Daoy (cell line): ENCODE data around the gene GFOD2. TPM values are rescaled to one million over a fixed set of nuclear protein-coding genes. Genes with fewer than 3 reads are reported as not detected.

Source experiments
- DNase-seq: peaks from one replicate; pipeline ENCODE4 v3.0.0-alpha.2; 2015; ENCODE audit warnings: low read depth
- total RNA-seq: library from RNA; depleted of rRNA; stranded (reverse); fragments of >200 nt; shearing (Covaris generic); gene quantifications from 2 replicates; pipeline ENCODE4 v1.2.3, GENCODE V29; 2014

Gene GFOD2
- total RNA-seq, 1 experiment from 2014 or later = 18.8 TPM

DNA sequence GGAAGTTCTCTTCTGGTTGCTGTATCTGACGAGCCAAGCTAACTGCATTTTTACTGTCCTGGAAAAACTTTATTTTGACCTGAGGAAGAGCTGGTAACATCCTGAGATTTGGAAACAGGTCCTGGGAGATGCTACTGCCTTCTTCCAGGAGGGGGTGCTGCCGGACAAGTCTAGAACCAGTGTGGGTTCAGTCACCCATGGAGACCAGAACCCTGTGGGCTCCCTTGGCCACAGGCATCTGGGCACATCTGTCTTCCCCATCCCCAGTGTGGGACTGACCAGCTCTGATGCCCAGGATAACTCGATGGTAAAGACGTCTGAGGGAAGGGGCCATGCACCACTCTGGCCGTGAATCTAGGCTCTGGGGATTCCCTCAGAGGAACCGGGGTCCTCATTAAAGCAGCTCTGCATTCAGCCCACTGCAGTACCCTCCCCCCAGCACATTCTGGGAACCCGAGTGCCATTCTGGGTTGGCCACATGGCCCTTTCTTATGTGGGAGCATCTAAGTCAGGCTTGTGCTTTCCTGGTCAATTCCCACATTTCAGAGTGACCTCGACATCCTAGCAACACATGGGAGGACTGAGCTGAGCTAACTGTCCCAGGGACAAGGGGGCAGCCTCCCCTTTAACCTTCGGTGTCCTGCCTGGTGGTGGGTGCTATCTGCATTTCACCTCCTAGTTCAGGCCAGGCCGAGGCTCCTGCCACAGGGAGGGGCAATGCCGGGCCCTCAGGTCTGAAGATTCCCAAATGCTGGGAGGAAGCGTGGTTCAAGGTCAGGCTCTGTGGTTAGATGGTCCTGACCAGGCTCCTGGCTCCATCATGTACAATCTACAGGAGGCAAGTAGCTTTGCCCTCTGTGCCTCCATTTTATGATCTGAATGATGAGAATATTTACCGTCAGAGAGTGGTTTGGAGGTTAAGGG lies 46.1 kb downstream of the GFOD2 start:
- DNase-seq = peak; percentile 65

DNA sequence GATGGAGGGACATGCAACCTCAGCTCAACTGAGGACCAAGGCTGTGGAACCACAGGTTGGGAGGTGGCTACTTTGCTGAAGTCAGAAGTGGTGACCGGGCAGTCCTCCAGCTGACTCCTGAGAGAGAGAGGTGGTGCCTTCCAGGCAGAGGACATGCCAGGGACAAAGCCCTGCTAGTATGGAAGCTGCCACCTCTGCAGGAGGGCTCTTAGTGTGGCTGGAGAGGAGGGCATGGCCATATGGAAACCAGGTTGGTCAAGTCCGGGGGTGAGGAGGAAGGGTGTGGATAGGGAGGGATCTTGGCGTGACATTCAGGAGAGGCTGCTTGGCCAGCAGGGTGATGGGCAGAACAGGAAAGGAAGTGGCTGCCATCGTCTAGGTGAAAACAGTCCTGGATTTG lies 46.8 kb downstream of the GFOD2 start:
- no peak for DNase-seq

DNA sequence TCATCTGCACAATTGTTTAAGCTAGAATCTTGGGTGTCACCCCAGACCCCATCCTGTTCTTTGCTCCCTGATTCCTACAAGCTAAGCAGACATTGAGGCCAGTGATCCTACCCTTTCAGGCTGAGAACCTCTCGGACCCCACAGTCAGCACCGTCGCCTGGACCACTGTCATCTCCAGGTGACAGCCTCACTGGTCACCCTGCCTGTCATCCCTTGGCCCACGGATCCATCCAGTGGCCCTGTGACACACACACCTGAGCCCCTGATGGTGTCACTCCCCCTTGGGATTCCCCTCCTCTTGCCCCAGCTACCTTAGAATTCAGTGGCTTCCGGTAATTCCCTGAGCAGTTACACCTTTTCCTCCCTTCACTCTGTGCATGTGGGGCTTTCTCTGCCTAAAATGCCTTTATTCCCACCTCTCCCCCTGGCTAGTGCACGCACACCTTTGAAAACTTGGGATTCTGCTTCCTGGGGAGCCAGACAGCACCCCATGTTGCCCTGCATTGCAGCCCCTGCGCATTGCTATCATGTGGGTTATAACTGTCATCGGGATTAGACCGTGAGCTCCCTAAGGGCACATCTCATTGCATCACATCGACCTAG lies 49.5 kb downstream of the GFOD2 start:
- no peak for DNase-seq

DNA sequence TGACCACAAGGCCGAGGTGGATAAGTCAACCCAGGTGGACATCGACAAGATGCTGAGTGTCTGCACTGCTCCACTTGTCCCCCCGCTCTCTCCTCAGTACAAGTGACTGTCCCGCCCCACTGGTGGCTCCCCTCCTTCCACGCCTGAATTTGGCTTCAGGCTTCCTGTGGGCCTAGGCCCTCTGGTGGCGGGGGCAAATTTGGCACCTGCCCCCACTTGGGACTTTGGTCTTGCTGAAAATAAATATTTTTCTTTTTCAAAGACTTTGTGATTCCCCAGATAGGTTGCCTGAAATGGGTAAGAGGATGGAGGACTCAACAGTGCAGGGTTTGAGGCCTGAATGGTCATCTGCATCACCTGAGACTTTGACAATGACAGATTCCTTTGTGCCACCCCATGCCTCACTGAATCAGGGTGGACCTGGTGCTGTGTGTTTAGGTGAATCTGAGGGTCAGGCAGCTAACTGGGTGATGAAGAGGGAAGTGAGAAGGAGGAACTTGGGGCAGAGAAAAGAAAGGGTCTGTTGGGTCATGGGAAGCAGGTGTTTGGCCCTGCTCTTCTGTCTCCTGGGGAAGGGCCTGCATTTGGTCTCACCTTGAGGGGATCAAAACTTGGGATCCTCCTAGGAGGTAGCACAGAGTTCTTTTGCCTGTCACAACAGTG lies 50.5 kb downstream of the GFOD2 start:
- no peak for DNase-seq

DNA sequence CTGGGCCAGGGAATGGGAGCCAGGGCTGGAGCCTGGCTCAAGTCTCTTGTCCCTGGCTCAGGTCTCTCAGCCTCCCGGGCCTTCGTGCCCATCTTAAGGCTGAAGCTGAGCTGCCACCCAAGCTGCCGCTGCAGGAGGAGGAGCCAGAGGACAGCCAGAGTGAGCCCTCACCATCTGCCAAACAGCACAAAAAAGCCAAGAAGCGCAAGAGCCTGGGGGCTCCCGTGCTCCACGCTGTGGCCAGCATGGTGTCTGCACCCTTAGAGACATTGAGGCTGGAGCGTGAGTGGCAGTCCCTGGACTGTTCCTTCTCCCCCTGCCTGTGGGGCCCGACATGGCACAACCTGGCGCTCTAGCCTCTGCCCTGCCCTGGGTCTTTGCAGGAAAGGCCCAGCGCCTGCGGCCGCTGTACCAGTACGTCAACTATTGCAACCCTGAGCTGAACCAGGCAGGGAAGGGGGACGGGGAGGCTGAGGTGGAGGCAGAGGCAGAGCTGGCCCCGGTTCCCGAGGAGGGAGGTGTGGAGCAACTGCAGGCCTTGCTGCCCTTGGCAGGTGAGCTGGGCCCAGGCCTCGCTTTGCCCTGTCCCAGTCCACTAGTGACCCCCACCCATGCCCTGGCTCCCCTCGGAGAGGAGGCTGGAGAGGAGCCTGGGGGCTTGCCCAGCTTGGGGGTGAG lies 51.2 kb downstream of the GFOD2 start:
- DNase-seq = peak; percentile 84

DNA sequence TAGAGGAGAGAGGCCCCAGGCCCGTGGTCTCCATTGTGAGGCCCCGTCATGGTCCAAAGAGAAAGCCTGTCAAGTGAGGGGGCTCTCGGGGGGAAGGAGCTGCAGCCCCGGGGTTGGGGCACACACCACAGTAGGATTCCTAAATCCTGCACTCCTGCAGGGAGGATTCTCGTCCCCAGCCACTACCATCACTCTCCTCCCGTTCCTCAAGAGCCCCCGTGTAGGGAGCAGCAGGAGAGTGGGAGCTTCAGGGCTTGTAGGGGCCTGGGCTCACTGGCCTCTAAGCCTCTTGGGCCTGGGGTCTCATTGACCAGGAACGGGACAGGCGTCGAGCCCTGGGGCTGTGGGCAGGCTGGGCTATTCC lies 51.7 kb downstream of the GFOD2 start:
- DNase-seq = no peak

DNA sequence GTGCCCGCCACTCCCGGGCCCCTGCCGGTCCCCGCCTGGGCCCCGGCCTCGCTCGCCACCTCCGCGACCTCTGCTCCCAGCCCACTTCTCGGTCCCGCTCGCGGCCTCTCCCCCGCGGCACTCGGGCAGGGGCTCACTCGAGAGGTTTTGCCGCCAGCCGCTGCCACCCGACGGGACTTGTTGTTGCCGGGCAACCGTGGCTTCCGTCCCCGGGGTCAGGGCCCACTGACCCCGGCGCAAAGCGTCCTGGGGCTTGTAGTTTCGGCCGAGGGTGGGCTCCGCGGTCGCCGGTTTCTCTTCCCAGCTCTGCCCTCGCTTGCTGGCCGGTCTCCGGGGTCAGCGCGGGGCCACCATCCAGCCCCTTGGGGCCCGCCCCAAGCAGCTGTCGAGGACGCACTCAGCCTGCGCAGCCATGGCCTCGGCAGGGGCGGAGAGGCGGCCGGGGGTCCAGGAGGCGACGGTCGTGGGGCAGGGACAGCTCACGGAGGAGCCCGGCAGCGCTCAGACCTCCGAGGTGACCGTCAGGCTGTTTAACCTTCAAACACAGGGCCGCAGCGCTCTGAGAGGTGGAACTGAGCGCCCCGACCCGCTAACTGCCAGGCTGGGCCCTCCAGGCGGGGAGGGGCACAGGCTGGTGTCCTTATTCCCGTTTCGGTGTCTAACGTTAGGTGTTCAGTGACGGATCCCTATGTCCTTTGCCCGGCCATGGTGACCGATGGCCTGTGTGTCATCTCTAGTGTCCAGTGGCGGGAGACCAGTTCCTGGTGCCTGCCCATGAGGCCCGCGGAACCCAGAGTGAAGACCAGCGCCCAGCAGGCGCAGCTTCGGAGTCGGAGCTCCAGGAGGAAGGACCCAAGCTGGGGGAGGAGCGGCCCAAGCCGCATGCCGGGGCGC lies 52.3 kb downstream of the GFOD2 start, which contains the start of the genes C16orf86 and ENKD1:
Gene C16orf86 (plus strand): TSS at position 256 of the 894 bp plus-strand sequence. CDS start 157 bp downstream, at position 413.
Gene ENKD1 (minus strand): TSS at position 192 of the 894 bp plus-strand sequence. CDS start 308 bp downstream, outside the sequence.
- peak; percentile 77 for DNase-seq

DNA sequence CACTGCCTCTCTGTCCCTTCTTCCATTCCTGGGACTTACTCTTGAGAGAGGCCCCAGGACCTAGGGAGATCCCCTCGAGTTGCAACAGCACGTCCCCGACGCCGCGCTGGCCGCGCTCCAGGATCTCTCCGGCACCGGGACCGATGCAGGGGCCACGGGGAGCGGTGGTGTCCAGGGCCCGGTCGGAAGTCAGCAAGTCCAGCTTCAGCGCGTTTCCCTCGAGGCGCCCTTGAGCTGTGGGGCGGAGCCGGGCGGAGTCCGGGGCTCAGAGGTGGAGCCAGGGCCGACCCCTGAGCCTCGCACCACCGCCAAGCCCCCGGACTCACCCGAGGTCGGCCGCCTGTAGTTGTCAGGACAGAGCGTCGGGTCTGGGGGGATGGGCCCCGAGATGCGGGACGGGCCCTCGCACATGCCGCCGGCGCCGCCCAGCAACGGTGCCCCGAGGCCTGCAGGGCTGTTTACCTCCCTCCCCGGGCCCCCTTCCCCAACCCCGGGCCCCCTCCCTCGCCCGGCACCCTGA lies 53.0 kb downstream of the GFOD2 start:
- DNase-seq = no peak

DNA sequence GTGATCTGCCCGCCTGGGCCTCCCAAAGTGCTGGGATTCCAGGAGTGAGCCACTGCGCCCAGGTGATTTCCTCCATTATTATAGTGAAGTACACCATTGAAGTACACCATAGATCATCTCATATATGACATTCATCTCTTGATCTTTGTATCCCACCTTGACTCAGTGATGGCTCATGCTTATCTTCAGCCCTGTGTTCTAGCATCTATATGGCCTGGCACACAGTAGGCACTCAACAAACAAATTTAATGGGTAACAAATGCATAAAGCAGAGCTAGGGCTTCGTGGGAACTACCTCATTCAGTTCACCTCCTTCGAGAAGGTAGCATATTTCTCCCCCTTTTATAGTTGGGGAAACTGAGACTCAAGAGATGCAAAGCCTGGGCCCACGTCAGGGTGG lies 53.5 kb downstream of the GFOD2 start:
- no peak for DNase-seq

DNA sequence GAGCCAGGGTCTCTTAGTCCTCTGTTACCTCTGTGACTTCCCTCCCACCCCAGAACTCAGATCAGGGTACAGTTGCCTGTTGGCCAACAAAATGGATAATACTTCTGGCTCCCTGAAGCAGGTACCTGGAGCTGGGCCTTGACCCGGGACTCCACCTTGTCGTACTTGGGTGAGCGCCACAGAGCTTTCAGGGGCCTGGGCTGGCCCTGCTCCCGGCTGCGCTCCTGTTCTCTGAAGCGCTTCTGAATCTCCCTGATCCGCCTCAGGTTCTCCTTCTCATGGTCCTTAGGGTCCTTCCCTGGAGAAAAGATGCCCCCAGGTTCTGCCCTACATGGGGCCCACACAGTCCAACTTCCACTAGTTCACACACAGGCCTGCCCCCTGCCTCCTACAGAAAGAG lies 54.2 kb downstream of the GFOD2 start:
- no peak for DNase-seq

DNA sequence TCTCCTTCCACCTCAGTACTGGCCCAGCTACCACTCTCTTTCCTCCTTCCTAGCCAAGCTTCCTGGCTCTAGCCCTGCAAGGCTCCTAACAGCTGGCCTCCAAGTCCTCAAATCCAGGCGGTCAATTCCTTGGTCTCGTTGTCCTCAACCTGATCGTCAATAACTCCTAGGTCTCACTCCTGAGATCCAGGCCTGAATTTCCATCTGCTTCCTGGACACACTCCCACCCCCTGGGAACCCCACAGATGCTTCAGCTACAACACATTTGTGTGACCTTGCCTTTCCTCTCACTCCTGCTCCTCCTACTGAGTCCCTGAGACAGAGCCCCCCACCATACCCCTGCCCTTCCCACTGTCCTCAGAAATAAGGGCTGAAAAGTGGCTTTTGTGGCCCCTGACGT lies 54.9 kb downstream of the GFOD2 start:
- no peak for DNase-seq

DNA sequence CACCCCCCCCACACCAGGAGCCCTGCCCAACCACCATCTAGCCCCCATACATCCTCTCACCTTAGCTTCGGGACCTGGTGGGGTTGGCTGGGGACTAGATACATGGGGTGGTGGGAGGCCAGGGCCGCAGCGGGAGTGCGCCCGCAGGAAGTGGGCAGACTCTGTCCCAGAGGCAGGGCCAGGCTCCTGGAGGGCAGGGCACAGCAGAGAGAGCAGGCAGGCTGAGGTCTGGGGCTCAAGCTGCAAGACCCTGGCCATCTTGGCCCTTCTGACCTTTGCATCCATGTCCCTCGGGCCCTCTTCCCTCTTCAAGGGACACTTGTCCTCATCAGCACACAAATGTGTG lies 55.3 kb downstream of the GFOD2 start:
- no peak for DNase-seq

DNA sequence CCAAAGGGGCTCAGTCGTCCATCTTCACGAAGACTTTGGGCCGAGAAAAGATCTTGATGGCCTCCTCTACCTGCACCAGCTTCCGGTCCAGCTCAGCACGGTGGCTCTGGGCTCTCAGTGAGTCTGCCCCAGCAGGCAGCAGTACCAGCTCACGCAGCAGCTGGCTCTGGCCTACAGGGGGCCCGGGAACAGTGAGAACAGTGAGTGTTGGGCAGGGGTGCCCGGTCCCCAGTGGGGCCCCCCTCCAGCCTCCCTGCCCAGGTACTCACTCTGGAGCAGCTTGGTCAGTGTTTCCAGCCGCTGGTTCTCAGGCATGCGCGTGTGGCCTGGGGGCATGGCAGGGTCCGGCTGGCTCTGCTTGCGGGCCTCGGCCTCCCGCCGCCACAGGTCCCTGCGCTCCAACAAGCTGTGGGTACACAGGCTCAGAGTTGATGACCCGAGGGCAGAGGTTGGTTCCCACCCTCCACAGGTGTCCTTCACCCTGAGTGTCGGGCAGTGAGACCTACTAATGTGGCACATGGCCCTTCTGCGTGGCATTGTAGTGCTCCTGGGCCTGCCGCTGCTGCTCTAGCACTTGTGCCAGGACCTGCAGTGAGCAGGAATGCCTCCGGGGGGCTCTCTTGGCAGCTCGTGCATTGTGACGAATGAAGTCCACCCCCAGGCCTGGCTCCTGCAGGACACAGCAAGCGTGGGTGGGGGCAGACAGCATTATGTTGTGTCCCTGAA lies 55.8 kb downstream of the GFOD2 start:
- DNase-seq = no peak

DNA sequence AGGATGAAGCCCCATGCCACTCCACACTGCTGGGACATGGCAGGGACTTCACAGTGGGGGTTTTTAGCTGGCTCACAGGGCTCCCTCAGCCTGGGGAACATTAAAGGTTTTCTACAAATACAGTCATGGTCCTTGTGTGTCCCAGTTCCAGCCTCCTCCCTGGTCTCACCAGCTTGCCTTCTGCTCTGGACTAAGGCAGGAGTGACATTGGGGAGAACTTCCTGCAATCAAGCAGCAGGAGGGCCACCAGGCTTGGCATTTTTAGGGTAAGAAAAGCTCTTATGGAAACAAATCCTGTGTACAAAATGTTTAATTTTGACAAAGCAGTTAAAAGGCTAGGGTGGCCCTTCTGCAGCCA lies 56.5 kb downstream of the GFOD2 start:
- DNase-seq = no peak

DNA sequence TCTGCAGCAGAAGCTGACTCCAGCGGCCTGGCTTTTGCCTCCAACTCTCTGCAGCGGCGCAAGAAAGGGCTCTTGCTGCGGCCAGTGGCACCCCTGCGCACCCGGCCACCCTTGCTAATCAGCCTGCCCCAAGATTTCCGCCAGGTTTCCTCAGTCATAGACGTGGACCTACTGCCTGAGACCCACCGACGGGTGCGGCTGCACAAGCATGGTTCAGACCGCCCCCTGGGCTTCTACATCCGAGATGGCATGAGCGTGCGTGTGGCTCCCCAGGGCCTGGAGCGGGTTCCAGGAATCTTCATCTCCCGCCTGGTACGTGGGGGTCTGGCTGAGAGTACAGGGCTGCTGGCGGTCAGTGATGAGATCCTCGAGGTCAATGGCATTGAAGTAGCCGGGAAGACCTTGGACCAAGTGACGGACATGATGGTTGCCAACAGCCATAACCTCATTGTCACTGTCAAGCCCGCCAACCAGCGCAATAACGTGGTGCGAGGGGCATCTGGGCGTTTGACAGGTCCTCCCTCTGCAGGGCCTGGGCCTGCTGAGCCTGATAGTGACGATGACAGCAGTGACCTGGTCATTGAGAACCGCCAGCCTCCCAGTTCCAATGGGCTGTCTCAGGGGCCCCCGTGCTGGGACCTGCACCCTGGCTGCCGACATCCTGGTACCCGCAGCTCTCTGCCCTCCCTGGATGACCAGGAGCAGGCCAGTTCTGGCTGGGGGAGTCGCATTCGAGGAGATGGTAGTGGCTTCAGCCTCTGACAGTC lies 57.0 kb downstream of the GFOD2 start:
- no peak for DNase-seq

DNA sequence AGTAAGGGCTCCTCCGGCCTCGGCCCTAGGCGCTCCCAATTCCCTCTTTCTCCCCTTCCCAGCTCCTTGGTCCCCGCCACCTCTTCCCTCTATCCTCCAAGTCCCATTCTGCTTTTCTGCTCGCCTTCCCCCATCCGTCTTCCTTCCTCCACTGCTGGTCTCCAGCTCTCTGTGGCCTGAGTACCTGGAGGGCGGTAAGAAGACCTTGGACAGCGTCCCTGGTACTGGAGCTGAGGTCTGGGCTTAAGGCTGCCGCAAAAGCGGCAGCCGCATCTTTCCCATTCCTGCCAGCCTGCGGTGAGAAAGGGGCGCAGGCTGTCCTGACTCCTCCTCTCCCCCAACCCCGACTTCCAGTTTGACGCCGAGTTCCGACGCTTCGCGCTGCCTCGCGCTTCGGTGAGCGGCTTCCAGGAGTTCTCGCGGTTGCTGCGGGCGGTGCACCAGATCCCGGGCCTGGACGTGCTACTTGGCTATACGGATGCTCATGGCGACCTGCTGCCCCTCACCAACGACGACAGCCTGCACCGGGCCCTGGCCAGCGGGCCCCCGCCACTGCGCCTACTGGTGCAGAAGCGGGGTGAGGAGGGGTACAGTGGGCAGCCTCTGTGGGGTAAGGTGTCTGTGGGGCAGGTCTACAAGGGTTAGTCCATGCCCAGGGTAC lies 57.9 kb downstream of the GFOD2 start:
- DNase-seq = peak; percentile 40

DNA sequence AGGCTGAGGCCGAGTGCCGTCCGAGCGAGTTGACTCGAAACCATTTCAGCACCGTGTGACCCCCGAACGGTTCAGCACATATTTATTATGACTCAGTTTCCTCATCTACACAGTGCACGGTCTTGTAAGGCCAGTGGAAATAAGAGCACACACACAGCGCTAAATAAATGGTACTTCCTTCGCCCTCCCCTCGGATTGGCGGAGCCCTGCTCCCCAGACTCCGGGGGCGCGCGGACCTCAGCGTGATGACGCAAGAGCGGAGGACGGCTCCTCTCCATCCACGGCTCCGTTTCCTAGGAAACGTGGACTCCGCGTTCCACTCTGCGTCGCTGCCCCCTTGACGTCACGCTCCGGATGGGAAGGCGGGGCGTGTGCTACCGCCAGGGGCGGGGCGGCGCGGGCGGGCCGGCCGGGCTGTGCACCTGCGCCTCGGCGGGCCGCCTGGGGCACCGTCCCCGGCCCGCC lies 58.5 kb downstream of the GFOD2 start, which contains the start of gene PARD6A:
Gene PARD6A (plus strand): TSS at position 397 of the 465 bp plus-strand sequence. CDS start 79 bp downstream, outside the sequence.
- DNase-seq = peak; percentile 93
